Neuronal stem cell (in vitro differentiated cells): ENCODE results near the gene ST8SIA6.

ENCODE experiments used
- DNase-seq: peaks from one replicate; pipeline ENCODE4 v3.0.0-alpha.2; 2013; ENCODE audit warnings: low spot score
- H2AFZ ChIP-seq: one replicate; pipeline ENCODE4 v1.6.1; 2013; ENCODE audit warnings: mild to moderate bottlenecking, low read length, inconsistent platforms
- H2AK5ac ChIP-seq: 2 replicates; pipeline ENCODE4 v1.6.1; 2013; ENCODE audit warnings: low read depth, mild to moderate bottlenecking, inconsistent platforms, low read length, moderate library complexity, mixed read lengths
- H2BK120ac ChIP-seq: 2 replicates; pipeline ENCODE4 v1.6.1; 2013; ENCODE audit warnings: low read depth, mild to moderate bottlenecking, inconsistent platforms, low read length, moderate library complexity, mixed read lengths
- H2BK12ac ChIP-seq: one replicate; pipeline ENCODE4 v1.6.1; 2013; ENCODE audit warnings: low read length, inconsistent platforms
- H2BK15ac ChIP-seq: 2 replicates; pipeline ENCODE4 v1.6.1; 2013; ENCODE audit warnings: mild to moderate bottlenecking, low read length, inconsistent platforms, mixed read lengths
- H2BK5ac ChIP-seq: one replicate; pipeline ENCODE4 v1.6.1; 2013; ENCODE audit warnings: inconsistent platforms, mild to moderate bottlenecking, low read length, moderate library complexity
- H3K14ac ChIP-seq: one replicate; pipeline ENCODE4 v1.6.1; 2013; ENCODE audit warnings: low read length, inconsistent platforms
- H3K18ac ChIP-seq: 2 replicates; pipeline ENCODE4 v1.6.1; 2013; ENCODE audit warnings: low read length, inconsistent platforms
- H3K23ac ChIP-seq: 2 replicates; pipeline ENCODE4 v1.6.1; 2013; ENCODE audit warnings: low read depth, mild to moderate bottlenecking, mixed read lengths, low read length, inconsistent platforms; ENCODE audit not compliant: poor library complexity
- H3K27ac ChIP-seq: replicated peaks from 3 replicates; pipeline ENCODE4 v1.5.1; 2013; ENCODE audit warnings: low read length, inconsistent platforms
- H3K27me3 ChIP-seq, 3 experiments: 2 replicates each; pipeline ENCODE4 v1.6.1; 2013; ENCODE audit warnings: low read length in 3 of 3, mild to moderate bottlenecking in 2 of 3, inconsistent platforms in 1 of 3, low read depth in 1 of 3, mixed read lengths in 1 of 3, moderate library complexity in 1 of 3; ENCODE audit not compliant: control insufficient read depth in 3 of 3, insufficient read depth in 3 of 3
- H3K36me3 ChIP-seq, 2 donors: replicated peaks in 1 of 2; 2 replicates each; pipeline ENCODE4 v1.6.1; 2013; ENCODE audit warnings: low read length in 2 of 2; ENCODE audit not compliant: control insufficient read depth in 2 of 2, insufficient read depth in 2 of 2
- H3K4ac ChIP-seq: 2 replicates; pipeline ENCODE4 v1.6.1; 2013; ENCODE audit warnings: inconsistent platforms, mild to moderate bottlenecking, low read length, moderate library complexity
- H3K4me1 ChIP-seq, 2 donors: 1 replicate in 1 of 2; 2 replicates in 1 of 2; pipeline ENCODE4 v1.6.1; 2013; ENCODE audit warnings: low read length in 2 of 2, low read depth in 1 of 2; ENCODE audit not compliant: control insufficient read depth in 2 of 2, insufficient read depth in 1 of 2
- H3K4me2 ChIP-seq: one replicate; pipeline ENCODE4 v1.6.1; 2013; ENCODE audit warnings: mild to moderate bottlenecking, low read length, inconsistent platforms; ENCODE audit not compliant: insufficient read depth, poor library complexity, severe bottlenecking
- H3K4me3 ChIP-seq, 2 donors: 2 replicates each; pipeline ENCODE4 v1.5.1; 2013; ENCODE audit warnings: low read length in 2 of 2, mild to moderate bottlenecking in 2 of 2, inconsistent platforms in 1 of 2, moderate library complexity in 1 of 2
- H3K79me1 ChIP-seq: one replicate; pipeline ENCODE4 v1.6.1; 2013; ENCODE audit warnings: low read depth, mild to moderate bottlenecking, inconsistent platforms, low read length, moderate library complexity
- H3K9ac ChIP-seq: one replicate; pipeline ENCODE4 v1.6.1; 2013; ENCODE audit warnings: mild to moderate bottlenecking, low read depth, low read length, inconsistent platforms; ENCODE audit not compliant: poor library complexity
- H3K9me3 ChIP-seq, 2 donors: replicated peaks in 1 of 2; 2 replicates each; pipeline versions ENCODE3 to v1.6.1; 2013; ENCODE audit warnings: low read length in 2 of 2, mild to moderate bottlenecking in 2 of 2, inconsistent platforms in 1 of 2, low read depth in 1 of 2, mixed read lengths in 1 of 2, moderate library complexity in 1 of 2; ENCODE audit not compliant: control insufficient read depth in 2 of 2, insufficient read depth in 1 of 2
- H4K8ac ChIP-seq: one replicate; pipeline ENCODE4 v1.6.1; 2013; ENCODE audit warnings: low read depth, mild to moderate bottlenecking, inconsistent platforms, low read length, moderate library complexity
- H4K91ac ChIP-seq: one replicate; pipeline ENCODE4 v1.6.1; 2013; ENCODE audit warnings: low read length, low read depth, mild to moderate bottlenecking, inconsistent platforms; ENCODE audit not compliant: poor library complexity
- WGBS, 2 donors: extraction: QIAGEN DNeasy Blood & Tissue Kit; methylation state at CpG; one replicate each; pipeline ENCODE4 v1.1.7; 2013; ENCODE audit warnings: missing lambda C conversion rate in 2 of 2, mixed read lengths in 1 of 2; ENCODE audit not compliant: insufficient read length in 2 of 2, insufficient replicate concordance in 1 of 2; ENCODE audit errors: extremely low coverage in 2 of 2; 5-methylcytosine and 5-hydroxymethylcytosine counted together

ST8SIA6 gene

GRCh38 chr10:17474595-17475323 lies 20.4 kb upstream of the ST8SIA6 start:
- H2BK120ac ChIP-seq: no peak overlapping the region
- DNase-seq: no peak
- H3K9me3 ChIP-seq: no peaks in the 10 kb centered on the region

GRCh38 chr10:17473228-17473950 lies 19.0 kb upstream of the ST8SIA6 start:
- H2BK12ac ChIP-seq: no peak overlapping the region
- H3K18ac ChIP-seq: no peak overlapping the region
- no peaks in the 10 kb centered on the region for H3K9me3 ChIP-seq
- H2BK5ac ChIP-seq: no peak overlapping the region
- H3K27me3 ChIP-seq: no peaks in the 10 kb centered on the region
- no peak overlapping the region for H3K4ac ChIP-seq
- no peak overlapping the region for H2AK5ac ChIP-seq
- no peak overlapping the region for H3K23ac ChIP-seq
- H4K91ac ChIP-seq: no peak overlapping the region
- no peak overlapping the region for H2AFZ ChIP-seq
- H3K4me2 ChIP-seq: no peak overlapping the region
- WGBS, 2 donors: no CpG with 5 or more reads among the region's 11 CpGs
- no peak overlapping the region for H3K4me3 ChIP-seq
- no peak overlapping the region for H2BK15ac ChIP-seq
- H3K4me1 ChIP-seq: no peaks in the 10 kb centered on the region
- H2BK120ac ChIP-seq: no peak overlapping the region
- no peak overlapping the region for H4K8ac ChIP-seq
- H3K9ac ChIP-seq: no peak overlapping the region
- no peaks in the 10 kb centered on the region for H3K79me1 ChIP-seq
- no peak for DNase-seq
- H3K36me3 ChIP-seq: no peaks in the 10 kb centered on the region
- no peak overlapping the region for H3K14ac ChIP-seq
- no peak overlapping the region for H3K27ac ChIP-seq

More at GRCh38 chr10:17474595-17475323, 20.4 kb upstream of the ST8SIA6 start:
- Histone ChIP-seq H3K27ac (no peak overlapping the region), H2AK5ac (no peak overlapping the region), H3K4me2 (no peak overlapping the region), H3K9ac (no peak overlapping the region), H4K8ac (no peak overlapping the region), H3K27me3 (peaks cover 0 to 2% (median 0%) of the 10 kb centered on the region in 3 experiments), H2AFZ (no peak overlapping the region), H2BK5ac (no peak overlapping the region), H4K91ac (no peak overlapping the region), H3K4ac (no peak overlapping the region), H3K4me3 (no peak overlapping the region), H2BK12ac (no peak overlapping the region), H3K4me1 (no peaks in the 10 kb centered on the region), H3K18ac (no peak overlapping the region), H3K79me1 (no peaks in the 10 kb centered on the region), H3K23ac (no peak overlapping the region), H3K36me3 (no peaks in the 10 kb centered on the region), H2BK15ac (no peak overlapping the region), H3K14ac (no peak overlapping the region)
- no CpG with 5 or more reads among the region's 5 CpGs for WGBS, 2 donors

- no peak overlapping the region for H3K4me3 ChIP-seq
- H3K4ac ChIP-seq: no peak overlapping the region
- no peaks in the 10 kb centered on the region for H3K36me3 ChIP-seq
- H3K27me3 ChIP-seq: no peaks in the 10 kb centered on the region
- H3K14ac ChIP-seq: no peak overlapping the region
- WGBS, 2 donors: no CpG with 5 or more reads among the region's 3 CpGs
- H2BK12ac ChIP-seq: no peak overlapping the region
- H2BK15ac ChIP-seq: no peak overlapping the region
- H2BK120ac ChIP-seq: no peak overlapping the region
- no peak overlapping the region for H2AFZ ChIP-seq
- no peak overlapping the region for H2BK5ac ChIP-seq
- no peak overlapping the region for H3K4me2 ChIP-seq
- H3K79me1 ChIP-seq: no peaks in the 10 kb centered on the region
- H3K23ac ChIP-seq: no peak overlapping the region
- H3K9ac ChIP-seq: no peak overlapping the region
- no peak overlapping the region for H4K91ac ChIP-seq
- H3K9me3 ChIP-seq: no peaks in the 10 kb centered on the region
- no peak overlapping the region for H2AK5ac ChIP-seq
- H3K4me1 ChIP-seq: no peaks in the 10 kb centered on the region
- H3K18ac ChIP-seq: no peak overlapping the region
- H3K27ac ChIP-seq: no peak overlapping the region
- H4K8ac ChIP-seq: no peak overlapping the region
- DNase-seq: no peak
Measured at GRCh38 chr10:17472481-17473227, 18.3 kb upstream of the ST8SIA6 start.

- Histone ChIP-seq H2BK120ac (no peak overlapping the region), H4K8ac (no peak overlapping the region), H3K9me3 (no peaks in the 10 kb centered on the region), H2AFZ (no peak overlapping the region), H3K27ac (no peak overlapping the region), H2BK12ac (no peak overlapping the region), H3K4me1 (no peaks in the 10 kb centered on the region), H3K36me3 (no peaks in the 10 kb centered on the region), H2AK5ac (no peak overlapping the region), H3K27me3 (no peaks in the 10 kb centered on the region), H2BK5ac (no peak overlapping the region), H3K4me2 (no peak overlapping the region), H3K79me1 (no peaks in the 10 kb centered on the region), H3K4ac (no peak overlapping the region), H3K23ac (no peak overlapping the region), H3K4me3 (no peak overlapping the region), H3K14ac (no peak overlapping the region), H4K91ac (no peak overlapping the region), H3K9ac (no peak overlapping the region), H2BK15ac (no peak overlapping the region), H3K18ac (no peak overlapping the region)
- no peak for DNase-seq
- no CpG with 5 or more reads among the region's 5 CpGs for WGBS, 2 donors
Measured at GRCh38 chr10:17470246-17470645, 15.9 kb upstream of the ST8SIA6 start.
